ENCODE measurements around the gene CD63. TPM values are rescaled to one million over a fixed set of nuclear protein-coding genes. Genes with fewer than 3 reads are reported as not detected.

The CD63 gene
- total RNA-seq, 1 experiment from 2014 or later, result 879 TPM

DNA sequence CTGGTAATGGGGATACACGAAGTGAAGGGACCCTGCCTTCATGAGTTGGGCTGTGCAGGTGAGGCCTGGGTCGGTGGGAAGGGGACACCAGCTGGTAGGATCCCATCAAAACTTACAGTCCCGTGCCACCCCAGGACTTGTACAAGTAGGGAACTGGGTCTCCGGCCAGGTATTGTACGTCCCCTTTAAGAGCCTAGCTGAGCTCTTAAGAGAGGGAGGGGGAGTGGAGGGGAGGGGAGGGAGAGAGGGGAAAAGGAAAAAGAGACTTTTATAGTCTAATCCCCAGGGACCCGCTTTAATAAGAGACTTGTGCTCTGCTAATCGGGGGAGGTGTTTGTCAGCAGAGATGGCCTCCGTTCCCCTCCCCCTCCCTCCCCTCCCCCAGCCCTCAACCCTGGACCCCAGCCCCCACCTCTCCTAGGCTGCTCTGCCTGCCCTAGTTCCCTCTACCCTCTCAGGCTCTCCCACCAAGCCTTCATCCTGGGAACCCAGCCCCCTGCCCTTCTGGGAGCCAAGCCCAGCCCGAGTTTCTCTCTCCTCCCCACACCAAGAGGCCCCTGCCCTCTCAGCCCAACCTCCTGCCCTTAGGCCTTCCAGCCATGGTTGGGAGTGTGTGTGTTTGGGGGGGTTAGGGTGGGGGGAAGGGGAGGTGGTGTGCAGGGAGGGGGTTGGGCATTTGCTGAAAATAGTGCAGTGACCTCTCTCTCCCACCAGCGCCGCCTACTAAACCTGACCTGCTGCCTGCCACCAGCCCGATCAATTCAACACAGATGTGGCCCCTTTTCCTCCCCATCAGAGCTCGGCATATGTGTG, 16.8 kb upstream of the CD63 start:
- intact Hi-C loops (cut with micrococcal nuclease; ENCODE audit: unreplicated experiment) (loop anchor here (10.0 kb wide), 1 partner anchor 199 kb away; no protein-coding TSS in a partner anchor), in situ Hi-C loops (cut with HindIII; ENCODE audit: low pct_unique_long_range_greater_than_20kb, low sequenced_read_pairs) (no loop called here)
- ChIA-PET CTCF (interaction anchor here (0.6 kb wide), 1 partner anchor 223 kb away, joined by 5 read pairs; no protein-coding TSS in a partner anchor), POLR2A (no interaction called here)
- no peaks in the 10 kb centered on the region for H3K36me3 ChIP-seq (ENCODE audit: control insufficient read depth, insufficient read depth, low read length)
- no TSS peak for BruUV-seq (replicated peaks)
- no peaks in the 10 kb centered on the region for H3K9me3 ChIP-seq (ENCODE audit: control insufficient read depth, insufficient read depth, low read depth, low read length)
- peaks cover 24% of the 10 kb centered on the region for H3K4me1 ChIP-seq (ENCODE audit: control insufficient read depth, insufficient read depth, low read length)
- no peak for DNase-seq (ENCODE audit: low read depth, low spot score)
- no peak overlapping the region for H3K27ac ChIP-seq (ENCODE audit: low read length)
- H3K27me3 ChIP-seq (ENCODE audit: control insufficient read depth, insufficient read depth, low read length), result no peaks in the 10 kb centered on the region
- ATAC-seq, result no peak
- no peak for TF ChIP-seq TCF7L2 (IDR thresholded peaks at IDR 0.05; ENCODE audit: low read depth, low read length)
- TF ChIP-seq, protein P1, sequence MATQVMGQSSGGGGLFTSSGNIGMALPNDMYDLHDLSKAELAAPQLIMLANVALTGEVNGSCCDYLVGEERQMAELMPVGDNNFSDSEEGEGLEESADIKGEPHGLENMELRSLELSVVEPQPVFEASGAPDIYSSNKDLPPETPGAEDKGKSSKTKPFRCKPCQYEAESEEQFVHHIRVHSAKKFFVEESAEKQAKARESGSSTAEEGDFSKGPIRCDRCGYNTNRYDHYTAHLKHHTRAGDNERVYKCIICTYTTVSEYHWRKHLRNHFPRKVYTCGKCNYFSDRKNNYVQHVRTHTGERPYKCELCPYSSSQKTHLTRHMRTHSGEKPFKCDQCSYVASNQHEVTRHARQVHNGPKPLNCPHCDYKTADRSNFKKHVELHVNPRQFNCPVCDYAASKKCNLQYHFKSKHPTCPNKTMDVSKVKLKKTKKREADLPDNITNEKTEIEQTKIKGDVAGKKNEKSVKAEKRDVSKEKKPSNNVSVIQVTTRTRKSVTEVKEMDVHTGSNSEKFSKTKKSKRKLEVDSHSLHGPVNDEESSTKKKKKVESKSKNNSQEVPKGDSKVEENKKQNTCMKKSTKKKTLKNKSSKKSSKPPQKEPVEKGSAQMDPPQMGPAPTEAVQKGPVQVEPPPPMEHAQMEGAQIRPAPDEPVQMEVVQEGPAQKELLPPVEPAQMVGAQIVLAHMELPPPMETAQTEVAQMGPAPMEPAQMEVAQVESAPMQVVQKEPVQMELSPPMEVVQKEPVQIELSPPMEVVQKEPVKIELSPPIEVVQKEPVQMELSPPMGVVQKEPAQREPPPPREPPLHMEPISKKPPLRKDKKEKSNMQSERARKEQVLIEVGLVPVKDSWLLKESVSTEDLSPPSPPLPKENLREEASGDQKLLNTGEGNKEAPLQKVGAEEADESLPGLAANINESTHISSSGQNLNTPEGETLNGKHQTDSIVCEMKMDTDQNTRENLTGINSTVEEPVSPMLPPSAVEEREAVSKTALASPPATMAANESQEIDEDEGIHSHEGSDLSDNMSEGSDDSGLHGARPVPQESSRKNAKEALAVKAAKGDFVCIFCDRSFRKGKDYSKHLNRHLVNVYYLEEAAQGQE (IDR thresholded peaks at IDR 0.05; ENCODE audit: insufficient read depth in 1 of 2, low read depth in 2 of 2, low read length in 1 of 2), result no peak
- TF ChIP-seq SIN3A (IDR thresholded peaks at IDR 0.05; ENCODE audit: borderline replicate concordance, insufficient read depth, low read depth, low read length), result no peak
- TF ChIP-seq POLR2AphosphoS5 (IDR thresholded peaks at IDR 0.05; ENCODE audit: low read depth, low read length), result no peak
- TF ChIP-seq, protein P2, sequence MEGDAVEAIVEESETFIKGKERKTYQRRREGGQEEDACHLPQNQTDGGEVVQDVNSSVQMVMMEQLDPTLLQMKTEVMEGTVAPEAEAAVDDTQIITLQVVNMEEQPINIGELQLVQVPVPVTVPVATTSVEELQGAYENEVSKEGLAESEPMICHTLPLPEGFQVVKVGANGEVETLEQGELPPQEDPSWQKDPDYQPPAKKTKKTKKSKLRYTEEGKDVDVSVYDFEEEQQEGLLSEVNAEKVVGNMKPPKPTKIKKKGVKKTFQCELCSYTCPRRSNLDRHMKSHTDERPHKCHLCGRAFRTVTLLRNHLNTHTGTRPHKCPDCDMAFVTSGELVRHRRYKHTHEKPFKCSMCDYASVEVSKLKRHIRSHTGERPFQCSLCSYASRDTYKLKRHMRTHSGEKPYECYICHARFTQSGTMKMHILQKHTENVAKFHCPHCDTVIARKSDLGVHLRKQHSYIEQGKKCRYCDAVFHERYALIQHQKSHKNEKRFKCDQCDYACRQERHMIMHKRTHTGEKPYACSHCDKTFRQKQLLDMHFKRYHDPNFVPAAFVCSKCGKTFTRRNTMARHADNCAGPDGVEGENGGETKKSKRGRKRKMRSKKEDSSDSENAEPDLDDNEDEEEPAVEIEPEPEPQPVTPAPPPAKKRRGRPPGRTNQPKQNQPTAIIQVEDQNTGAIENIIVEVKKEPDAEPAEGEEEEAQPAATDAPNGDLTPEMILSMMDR (IDR thresholded peaks at IDR 0.05), result no peak
- no peak overlapping the region for H3K4me3 ChIP-seq (ENCODE audit: low read depth in 2 of 2, low read length in 2 of 2)

DNA sequence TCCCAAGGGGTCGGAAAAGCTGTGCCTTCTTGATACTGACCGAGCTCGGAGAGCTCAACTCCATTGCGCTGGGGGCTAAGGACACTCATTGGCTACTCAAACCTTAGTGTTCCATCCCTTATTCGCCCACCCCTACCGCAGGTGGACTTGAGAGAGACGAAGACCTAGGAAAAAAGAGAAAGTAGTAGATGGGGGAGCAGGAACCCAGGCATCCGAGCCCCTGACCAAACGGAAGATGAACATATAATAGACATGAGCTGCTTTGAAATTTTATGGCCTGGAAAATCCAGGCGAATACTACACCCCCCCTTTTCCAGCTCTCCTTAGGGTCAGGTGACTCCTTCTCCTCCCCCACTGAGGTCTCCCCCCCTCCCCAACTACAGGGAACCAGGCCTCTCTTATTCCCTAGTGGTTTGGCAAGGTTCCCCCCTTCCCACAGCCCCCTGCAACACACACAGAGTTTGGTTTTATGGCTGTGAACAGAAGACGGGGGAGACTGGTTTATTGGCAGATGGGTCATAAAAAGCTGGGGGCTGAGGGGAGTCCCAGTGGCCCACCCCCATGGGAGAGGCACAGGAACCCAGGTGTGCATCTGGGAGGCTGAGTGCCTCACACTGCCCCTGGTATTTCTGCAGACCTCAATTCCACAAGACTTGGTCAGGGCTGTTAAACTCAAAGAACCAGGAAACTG, 15.7 kb upstream of the CD63 start:
- Histone ChIP-seq H3K9me3 (ENCODE audit: control insufficient read depth, insufficient read depth, low read depth, low read length) (no peaks in the 10 kb centered on the region), H3K27me3 (ENCODE audit: control insufficient read depth, insufficient read depth, low read length) (no peaks in the 10 kb centered on the region), H3K4me1 (ENCODE audit: control insufficient read depth, insufficient read depth, low read length) (peaks cover 24% of the 10 kb centered on the region), H3K4me3 (ENCODE audit: low read depth in 2 of 2, low read length in 2 of 2) (peak overlapping the region; percentile 48 to 57), H3K27ac (ENCODE audit: low read length) (no peak overlapping the region), H3K36me3 (ENCODE audit: control insufficient read depth, insufficient read depth, low read length) (no peaks in the 10 kb centered on the region)
- ChIA-PET POLR2A (interaction anchor here (0.6 kb wide), 3 partner anchors 34 to 299 kb away, joined by 3 to 10 read pairs (median 6); no protein-coding TSS in a partner anchor), CTCF (no interaction called here)
- TF ChIP-seq, protein P2 (IDR thresholded peaks at IDR 0.05), result no peak
- TF ChIP-seq TCF7L2 (IDR thresholded peaks at IDR 0.05; ENCODE audit: low read depth, low read length) (no peak), POLR2AphosphoS5 (IDR thresholded peaks at IDR 0.05; ENCODE audit: low read depth, low read length) (no peak), SIN3A (IDR thresholded peaks at IDR 0.05; ENCODE audit: borderline replicate concordance, insufficient read depth, low read depth, low read length) (no peak)
- TF ChIP-seq, protein P1 (IDR thresholded peaks at IDR 0.05; ENCODE audit: insufficient read depth in 1 of 2, low read depth in 2 of 2, low read length in 1 of 2), result no peak
- no TSS peak for BruUV-seq (replicated peaks)
- ATAC-seq (no peak), DNase-seq (ENCODE audit: low read depth, low spot score) (no peak)
- in situ Hi-C loops (cut with HindIII; ENCODE audit: low pct_unique_long_range_greater_than_20kb, low sequenced_read_pairs), result no loop called here
- intact Hi-C loops (cut with micrococcal nuclease; ENCODE audit: unreplicated experiment), result loop anchor here (10.0 kb wide), 1 partner anchor 200 kb away; no protein-coding TSS in a partner anchor
